Kidney (tissue), 14 donors: ENCODE results near the gene PALLD. TPM values are rescaled to one million over a fixed set of nuclear protein-coding genes. Genes with fewer than 3 reads are reported as not detected.
A peak's percentile ranks its signal among the peaks of the same experiment; 100 is the strongest.

ENCODE experiments used
- DNase-seq, 5 donors: peaks; one replicate each; pipeline ENCODE4 v3.0.0-alpha.2; 2013 to 2020
- FAIRE-seq: peaks from 2 replicates; lab custom pipeline; 2012; peaks lifted over from hg19 to GRCh38; lab: Jason Lieb, UNC
- H3K27ac ChIP-seq, 2 donors: one replicate each; pipeline ENCODE4 v1.7.0; 2013; ENCODE audit warnings: low read depth in 2 of 2, low read length in 2 of 2, inconsistent platforms in 1 of 2
- H3K27me3 ChIP-seq: one replicate; pipeline ENCODE4 v1.7.1; 2013; ENCODE audit warnings: low read length, inconsistent platforms; ENCODE audit not compliant: control insufficient read depth, insufficient read depth
- H3K36me3 ChIP-seq, 3 donors: one replicate each; pipeline versions ENCODE4 v1.7.0 to v1.7.1; 2013; ENCODE audit warnings: low read length in 3 of 3, control low read depth in 1 of 3, inconsistent platforms in 1 of 3; ENCODE audit not compliant: insufficient read depth in 3 of 3, control insufficient read depth in 2 of 3
- H3K4me1 ChIP-seq, 3 donors: one replicate each; pipeline versions ENCODE4 v1.7.0 to v1.7.1; 2013; ENCODE audit warnings: low read length in 3 of 3, inconsistent platforms in 1 of 3, low read depth in 1 of 3; ENCODE audit not compliant: control insufficient read depth in 2 of 3, insufficient read depth in 2 of 3
- H3K4me3 ChIP-seq, 3 donors: one replicate each; pipeline versions ENCODE4 v1.7.0 to v1.8.1; 2013; ENCODE audit warnings: low read length in 3 of 3, control low read depth in 1 of 3, inconsistent platforms in 1 of 3
- H3K9ac ChIP-seq, 3 donors: one replicate each; pipeline versions ENCODE4 v1.7.0 to v1.7.1; 2013; ENCODE audit warnings: low read length in 3 of 3, control low read depth in 1 of 3, inconsistent platforms in 1 of 3
- H3K9me3 ChIP-seq, 3 donors: one replicate each; pipeline versions ENCODE4 v1.7.0 to v1.7.1; 2013; ENCODE audit warnings: low read length in 3 of 3, control low read depth in 1 of 3, inconsistent platforms in 1 of 3; ENCODE audit not compliant: control insufficient read depth in 2 of 3, insufficient read depth in 1 of 3
- CTCF ChIP-seq: IDR thresholded peaks from 3 replicates; pipeline ENCODE4 v1.5.1; 2012; ENCODE audit warnings: mild to moderate bottlenecking, moderate library complexity, borderline replicate concordance; ENCODE audit not compliant: insufficient read depth; ENCODE audit errors: extremely low read depth
- intact Hi-C: fragments of 100-400 bp; cut with DNase I; formaldehyde crosslinking; loops from one replicate; pipeline ENCODE4 v1.11.1; 2022
- polyA plus RNA-seq: library from polyadenylated mRNA; stranded (reverse); fragments of 350-450 nt; fragmentation: Illumina TruSeq; extraction: RNeasy Lipid Tissue Mini Kit (QIAGEN cat#74804); gene quantifications from one replicate; pipeline ENCODE4 v1.2.3, GENCODE V29; 2014; ENCODE audit warnings: low read depth, low replicate concordance; ENCODE audit not compliant: insufficient read depth
- total RNA-seq: library from RNA; stranded (reverse); fragmentation: NEBNext Ultra II Directional; extraction: Animal tissue kit (Norgen Biotek cat#: 25700); gene quantifications from one replicate; pipeline ENCODE4 v1.2.1, GENCODE V29; 2021
- donor health status: control.
- donor health status: control.
- donor health status: control.
- donor health status: control.
- donor health status: control.
- donor health status: DM: yes; HTN: yes; CAD: no.
- donor health status: Normal renal cell carcinoma (clear cell type).

PALLD gene
- total and polyA plus RNA-seq, 2 donors from 2014 or later = 43.4 to 120 TPM

DNA sequence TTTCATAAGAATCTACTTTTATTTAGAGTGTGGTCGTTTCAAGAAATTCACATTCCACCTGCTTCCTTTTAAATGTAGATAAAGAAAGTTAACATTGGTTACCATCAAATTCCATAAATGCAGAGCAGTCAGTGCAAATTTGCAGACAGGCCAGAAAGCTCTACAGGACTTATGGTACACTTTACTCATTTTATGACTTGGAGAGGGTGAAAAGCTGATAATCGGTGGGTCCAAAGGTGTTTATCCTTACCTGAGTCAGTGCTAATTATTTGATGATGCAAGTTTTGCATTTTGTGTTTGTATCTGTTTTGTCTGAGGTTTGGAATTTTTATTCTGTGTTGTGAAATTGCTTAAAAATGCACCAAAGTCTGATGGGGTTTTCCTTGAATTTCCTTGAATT lies 193.3 kb downstream of the PALLD start:
- no peak for FAIRE-seq
- Histone ChIP-seq H3K27me3 (no peaks in the 10 kb centered on the region), H3K4me3 (no peak overlapping the region), H3K36me3 (peaks cover 0 to 2% (median 0%) of the 10 kb centered on the region in 3 donors), H3K4me1 (peaks cover 0 to 3% (median 0%) of the 10 kb centered on the region in 3 donors), H3K9ac (no peak overlapping the region), H3K9me3 (no peaks in the 10 kb centered on the region), H3K27ac (no peak overlapping the region)
- intact Hi-C loops = no loop called here
- DNase-seq = no peak
- TF ChIP-seq CTCF = no peak

- intact Hi-C loops = no loop called here
- H3K9ac ChIP-seq = no peak overlapping the region
- no peak for FAIRE-seq
Measured at GRCh38 chr4:168691631-168692369, 194.9 kb downstream of the PALLD start.

DNA sequence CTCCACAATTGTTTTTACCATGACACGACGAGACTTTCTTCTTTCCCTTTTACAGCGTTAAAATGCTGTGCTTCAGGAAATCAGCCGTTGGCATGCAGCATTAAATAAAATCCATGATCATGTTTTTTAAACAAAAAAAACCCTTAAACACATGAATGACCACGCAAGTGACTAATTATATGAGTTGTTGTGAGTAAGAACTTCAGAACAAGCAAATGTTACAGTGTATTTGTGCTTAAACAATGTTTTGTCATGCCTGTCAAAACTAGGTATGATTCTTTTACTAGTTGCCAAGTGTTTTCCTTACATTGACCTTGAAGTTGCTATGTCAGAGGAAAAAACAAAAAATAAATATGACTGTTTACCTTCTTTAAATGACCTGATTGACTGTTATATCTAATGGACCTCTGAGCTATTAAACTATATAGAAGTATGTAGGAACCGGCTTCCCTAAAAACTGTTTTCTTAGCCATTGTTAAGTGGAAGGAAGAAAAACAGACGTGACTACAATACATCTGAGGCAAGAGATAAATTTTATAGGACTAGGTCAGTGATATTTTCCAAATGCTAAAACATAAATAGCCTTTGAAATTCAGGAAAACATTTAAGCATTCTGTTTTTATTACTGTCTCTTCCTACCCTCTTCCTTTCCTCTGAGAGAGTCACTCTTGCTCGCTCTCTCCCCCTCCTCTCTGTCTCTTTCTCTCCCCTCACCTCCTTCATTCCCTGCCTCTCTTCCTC lies 197.1 kb downstream of the PALLD start:
- H3K4me1 ChIP-seq = peaks cover 0 to 4% (median 0%) of the 10 kb centered on the region in 3 donors
- peak in 1 of 5 donors; percentile 66 for DNase-seq
- H3K27ac ChIP-seq = no peak overlapping the region
- no peak for TF ChIP-seq CTCF
- no peaks in the 10 kb centered on the region for H3K9me3 ChIP-seq
- intact Hi-C loops = no loop called here
- H3K4me3 ChIP-seq = no peak overlapping the region
- no peak overlapping the region for H3K9ac ChIP-seq
- H3K27me3 ChIP-seq = no peaks in the 10 kb centered on the region
- H3K36me3 ChIP-seq = no peaks in the 10 kb centered on the region
- no peak for FAIRE-seq

More at GRCh38 chr4:168691631-168692369, 194.9 kb downstream of the PALLD start:
- no peak overlapping the region for H3K4me3 ChIP-seq
- H3K9me3 ChIP-seq = no peaks in the 10 kb centered on the region
- no peak overlapping the region for H3K27ac ChIP-seq
- peaks cover 0 to 4% (median 0%) of the 10 kb centered on the region in 3 donors for H3K4me1 ChIP-seq
- no peaks in the 10 kb centered on the region for H3K27me3 ChIP-seq
- DNase-seq = peak in 1 of 5 donors; percentile 70
- no peak for TF ChIP-seq CTCF
- no peaks in the 10 kb centered on the region for H3K36me3 ChIP-seq
